ENCODE data around the gene F12. TPM values are rescaled to one million over a fixed set of nuclear protein-coding genes. Genes with fewer than 3 reads are reported as not detected.

Gene F12
- total RNA-seq (under 0.01 and 0.50 TPM in 2 replicates), polyA plus RNA-seq (0.10 and 0.19 TPM in 2 replicates), polyA minus RNA-seq (ENCODE audit: low replicate concordance) (not detected in 2 replicates)
- 0.35 and 0.46 TPM in 2 replicates for polyA plus RNA-seq (2012)

DNA sequence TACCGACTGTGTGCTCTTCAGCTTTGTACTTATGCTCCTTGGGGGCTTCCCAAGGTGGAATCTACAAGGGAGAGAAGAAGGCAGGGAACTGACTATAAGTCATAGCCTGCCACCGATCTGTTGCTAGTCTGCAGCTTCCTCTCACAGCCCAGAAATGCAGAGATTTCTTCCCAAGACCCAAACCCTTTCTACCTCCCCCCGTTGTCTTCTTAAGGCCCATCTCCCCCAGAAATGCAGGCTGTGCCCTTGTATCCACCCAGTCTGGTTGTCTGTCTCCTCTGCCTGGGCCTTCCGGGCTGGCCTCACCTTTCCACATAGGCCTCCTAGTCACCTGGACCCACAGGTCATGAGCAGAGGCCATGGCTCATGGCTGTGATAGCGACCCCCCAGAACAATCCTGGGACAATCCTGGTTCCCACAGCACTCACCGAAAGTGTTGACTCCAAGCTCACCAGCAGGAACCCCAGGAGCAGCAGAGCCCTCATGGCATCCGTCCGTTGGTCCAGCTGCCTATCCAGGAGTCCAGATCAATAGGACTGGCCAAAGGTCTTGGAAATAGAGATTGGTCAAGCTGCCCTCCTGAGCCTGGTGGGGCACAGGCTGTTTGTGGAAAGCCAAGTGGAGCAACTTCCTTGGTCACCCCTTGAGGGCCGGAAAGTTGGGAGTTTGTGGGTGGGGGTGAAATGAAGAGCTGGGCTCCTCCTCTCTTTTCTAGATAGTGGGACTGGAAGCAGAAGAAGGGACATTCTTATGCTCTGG lies at the start of gene F12:
TSS of gene F12 (minus strand) at position 522 of the 759 bp plus-strand sequence. CDS start at position 485, 37 bp downstream.
- Histone ChIP-seq H3K4me2 (ENCODE audit: extremely low read depth, insufficient read depth, low read length) (no peak within 1 kb of the TSS), H4K20me1 (ENCODE audit: control insufficient read depth, extremely low read depth, insufficient read depth, low read length) (no peaks in the 10 kb centered on the region), H3K4me1 (ENCODE audit: control insufficient read depth, extremely low read depth, insufficient read depth, low read length) (no peaks in the 10 kb centered on the region), H3K9me3 (ENCODE audit: control insufficient read depth, insufficient read depth, low read depth, low read length) (no peaks in the 10 kb centered on the region), H3K36me3 (ENCODE audit: control insufficient read depth, insufficient read depth, low read length) (no peaks in the 10 kb centered on the region), H3K9ac (ENCODE audit: insufficient read depth, low read length) (no peak within 1 kb of the TSS), H3K27me3 (ENCODE audit: control insufficient read depth, insufficient read depth, low read length) (peaks cover 12% of the 10 kb centered on the region), H3K4me3 (replicated peaks in 1 of 4; ENCODE audit: control extremely low read depth in 1 of 4, insufficient read depth in 1 of 4, low read depth in 3 of 4, low read length in 4 of 4) (no peak within 1 kb of the TSS), H2AFZ (ENCODE audit: low read length) (no peak within 1 kb of the TSS), H3K79me2 (ENCODE audit: control insufficient read depth, insufficient read depth, low read length) (no peaks in the 10 kb centered on the region), H3K27ac (ENCODE audit: insufficient read depth, low read length) (no peak within 1 kb of the TSS)
- no peak for DNase-seq (ENCODE audit: low read depth in 2 of 2)
- TF ChIP-seq, protein P1, sequence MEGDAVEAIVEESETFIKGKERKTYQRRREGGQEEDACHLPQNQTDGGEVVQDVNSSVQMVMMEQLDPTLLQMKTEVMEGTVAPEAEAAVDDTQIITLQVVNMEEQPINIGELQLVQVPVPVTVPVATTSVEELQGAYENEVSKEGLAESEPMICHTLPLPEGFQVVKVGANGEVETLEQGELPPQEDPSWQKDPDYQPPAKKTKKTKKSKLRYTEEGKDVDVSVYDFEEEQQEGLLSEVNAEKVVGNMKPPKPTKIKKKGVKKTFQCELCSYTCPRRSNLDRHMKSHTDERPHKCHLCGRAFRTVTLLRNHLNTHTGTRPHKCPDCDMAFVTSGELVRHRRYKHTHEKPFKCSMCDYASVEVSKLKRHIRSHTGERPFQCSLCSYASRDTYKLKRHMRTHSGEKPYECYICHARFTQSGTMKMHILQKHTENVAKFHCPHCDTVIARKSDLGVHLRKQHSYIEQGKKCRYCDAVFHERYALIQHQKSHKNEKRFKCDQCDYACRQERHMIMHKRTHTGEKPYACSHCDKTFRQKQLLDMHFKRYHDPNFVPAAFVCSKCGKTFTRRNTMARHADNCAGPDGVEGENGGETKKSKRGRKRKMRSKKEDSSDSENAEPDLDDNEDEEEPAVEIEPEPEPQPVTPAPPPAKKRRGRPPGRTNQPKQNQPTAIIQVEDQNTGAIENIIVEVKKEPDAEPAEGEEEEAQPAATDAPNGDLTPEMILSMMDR (conservative IDR thresholded peaks at IDR 0.05 in 1 of 2, IDR thresholded peaks at IDR 0.05 in 1 of 2; ENCODE audit: low read depth in 1 of 2, low read length in 2 of 2) = no peak
- no peak for TF ChIP-seq EZH2 (IDR thresholded peaks at IDR 0.05; ENCODE audit: low read length, missing control alignments)

DNA sequence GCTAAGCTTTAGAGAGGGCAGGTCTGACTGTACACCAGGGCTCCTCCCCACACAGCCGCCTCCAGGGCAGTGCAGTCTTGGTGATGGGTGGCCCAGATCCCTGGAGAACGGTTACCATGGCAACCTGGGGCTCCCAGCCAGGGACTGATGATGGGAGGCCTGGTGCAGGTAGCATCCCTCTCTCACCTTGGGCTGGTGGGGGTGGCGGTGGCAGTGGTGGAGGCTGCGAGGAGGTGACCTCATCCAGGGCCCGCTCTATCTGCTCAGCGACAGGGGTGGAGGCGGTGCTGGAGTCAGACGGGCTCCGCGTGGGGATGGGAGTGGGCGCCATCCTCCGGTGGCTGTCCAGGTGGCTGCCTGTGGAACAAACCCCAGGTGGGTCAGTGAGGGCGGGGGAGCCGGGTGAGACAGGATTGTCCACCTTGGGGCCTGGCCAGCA lies 49.6 kb upstream of the F12 start:
- no peaks in the 10 kb centered on the region for H3K27me3 ChIP-seq (ENCODE audit: control insufficient read depth, insufficient read depth, low read length)
- no peak overlapping the region for H3K9ac ChIP-seq (ENCODE audit: insufficient read depth, low read length)
- peak overlapping the region; percentile 85 for H3K27ac ChIP-seq (ENCODE audit: insufficient read depth, low read length)
- H3K36me3 ChIP-seq (ENCODE audit: control insufficient read depth, insufficient read depth, low read length) = peaks cover 28% of the 10 kb centered on the region
- no peaks in the 10 kb centered on the region for H4K20me1 ChIP-seq (ENCODE audit: control insufficient read depth, extremely low read depth, insufficient read depth, low read length)
- no peaks in the 10 kb centered on the region for H3K79me2 ChIP-seq (ENCODE audit: control insufficient read depth, insufficient read depth, low read length)
- no peak for TF ChIP-seq EZH2 (IDR thresholded peaks at IDR 0.05; ENCODE audit: low read length, missing control alignments)
- TF ChIP-seq, protein P1 (conservative IDR thresholded peaks at IDR 0.05 in 1 of 2, IDR thresholded peaks at IDR 0.05 in 1 of 2; ENCODE audit: low read depth in 1 of 2, low read length in 2 of 2) = no peak
- no peaks in the 10 kb centered on the region for H3K9me3 ChIP-seq (ENCODE audit: control insufficient read depth, insufficient read depth, low read depth, low read length)
- no peak overlapping the region for H2AFZ ChIP-seq (ENCODE audit: low read length)
- no peak overlapping the region for H3K4me3 ChIP-seq (replicated peaks in 1 of 4; ENCODE audit: control extremely low read depth in 1 of 4, insufficient read depth in 1 of 4, low read depth in 3 of 4, low read length in 4 of 4)
- peaks cover 7% of the 10 kb centered on the region for H3K4me1 ChIP-seq (ENCODE audit: control insufficient read depth, extremely low read depth, insufficient read depth, low read length)
- H3K4me2 ChIP-seq (ENCODE audit: extremely low read depth, insufficient read depth, low read length) = no peak overlapping the region
- DNase-seq (ENCODE audit: low read depth in 2 of 2) = peak; percentile 26 to 48

DNA sequence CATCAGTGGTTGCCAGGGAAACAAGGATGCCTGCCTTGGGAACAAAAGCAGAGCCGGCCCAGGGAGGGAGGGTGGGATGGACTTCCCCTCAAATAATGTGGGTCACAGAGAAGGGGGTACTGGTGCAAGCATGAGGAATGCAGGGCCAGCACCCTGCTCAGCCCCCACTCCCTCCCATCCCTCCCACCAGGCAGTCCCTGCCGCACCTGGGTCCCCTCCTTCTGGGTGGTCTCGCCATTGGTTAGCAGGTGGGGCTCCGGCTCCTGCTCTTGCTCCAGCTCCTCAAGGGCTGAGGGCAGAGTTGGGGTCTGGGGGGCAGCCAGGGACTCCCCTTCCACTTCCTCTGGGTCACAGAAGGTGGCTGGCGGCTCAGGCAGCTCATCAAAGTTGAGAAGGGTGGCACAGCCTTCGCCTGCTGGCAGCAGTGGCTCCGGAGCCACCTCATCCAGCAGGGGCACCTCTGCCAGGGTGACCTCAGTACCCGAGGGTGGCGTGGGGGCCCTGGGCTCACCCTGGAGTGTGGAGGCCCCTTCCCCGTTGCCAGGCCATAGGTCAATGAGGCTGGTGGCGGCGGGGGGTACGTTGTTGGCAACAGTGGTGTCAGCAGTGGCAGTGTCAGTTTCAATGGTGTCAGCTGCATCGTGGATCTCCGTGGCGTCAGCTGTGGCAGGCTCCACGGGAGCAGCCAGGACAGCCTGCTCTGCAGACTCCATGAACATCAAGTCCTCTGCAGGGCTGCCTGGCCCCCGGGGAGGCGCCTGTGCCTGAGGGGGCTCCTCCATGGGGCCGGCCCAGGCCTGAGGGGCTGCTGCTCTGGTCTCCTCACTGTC lies 48.7 kb upstream of the F12 start:
- H3K27me3 ChIP-seq (ENCODE audit: control insufficient read depth, insufficient read depth, low read length) = no peaks in the 10 kb centered on the region
- H3K9ac ChIP-seq (ENCODE audit: insufficient read depth, low read length) = peak overlapping the region; percentile 18
- peaks cover 12% of the 10 kb centered on the region for H3K4me1 ChIP-seq (ENCODE audit: control insufficient read depth, extremely low read depth, insufficient read depth, low read length)
- no peak overlapping the region for H3K4me2 ChIP-seq (ENCODE audit: extremely low read depth, insufficient read depth, low read length)
- H3K79me2 ChIP-seq (ENCODE audit: control insufficient read depth, insufficient read depth, low read length) = no peaks in the 10 kb centered on the region
- H2AFZ ChIP-seq (ENCODE audit: low read length) = no peak overlapping the region
- TF ChIP-seq EZH2 (IDR thresholded peaks at IDR 0.05; ENCODE audit: low read length, missing control alignments) = no peak
- TF ChIP-seq, protein P1 (conservative IDR thresholded peaks at IDR 0.05 in 1 of 2, IDR thresholded peaks at IDR 0.05 in 1 of 2; ENCODE audit: low read depth in 1 of 2, low read length in 2 of 2) = no peak
- no peak overlapping the region for H3K4me3 ChIP-seq (replicated peaks in 1 of 4; ENCODE audit: control extremely low read depth in 1 of 4, insufficient read depth in 1 of 4, low read depth in 3 of 4, low read length in 4 of 4)
- H4K20me1 ChIP-seq (ENCODE audit: control insufficient read depth, extremely low read depth, insufficient read depth, low read length) = no peaks in the 10 kb centered on the region
- H3K9me3 ChIP-seq (ENCODE audit: control insufficient read depth, insufficient read depth, low read depth, low read length) = no peaks in the 10 kb centered on the region
- peak overlapping the region; percentile 85 for H3K27ac ChIP-seq (ENCODE audit: insufficient read depth, low read length)
- peaks cover 28% of the 10 kb centered on the region for H3K36me3 ChIP-seq (ENCODE audit: control insufficient read depth, insufficient read depth, low read length)
- no peak for DNase-seq (ENCODE audit: low read depth in 2 of 2)

All from fibroblast of lung (primary cell).